Measurements from ENCODE around the gene PALM2AKAP2.

DNA sequence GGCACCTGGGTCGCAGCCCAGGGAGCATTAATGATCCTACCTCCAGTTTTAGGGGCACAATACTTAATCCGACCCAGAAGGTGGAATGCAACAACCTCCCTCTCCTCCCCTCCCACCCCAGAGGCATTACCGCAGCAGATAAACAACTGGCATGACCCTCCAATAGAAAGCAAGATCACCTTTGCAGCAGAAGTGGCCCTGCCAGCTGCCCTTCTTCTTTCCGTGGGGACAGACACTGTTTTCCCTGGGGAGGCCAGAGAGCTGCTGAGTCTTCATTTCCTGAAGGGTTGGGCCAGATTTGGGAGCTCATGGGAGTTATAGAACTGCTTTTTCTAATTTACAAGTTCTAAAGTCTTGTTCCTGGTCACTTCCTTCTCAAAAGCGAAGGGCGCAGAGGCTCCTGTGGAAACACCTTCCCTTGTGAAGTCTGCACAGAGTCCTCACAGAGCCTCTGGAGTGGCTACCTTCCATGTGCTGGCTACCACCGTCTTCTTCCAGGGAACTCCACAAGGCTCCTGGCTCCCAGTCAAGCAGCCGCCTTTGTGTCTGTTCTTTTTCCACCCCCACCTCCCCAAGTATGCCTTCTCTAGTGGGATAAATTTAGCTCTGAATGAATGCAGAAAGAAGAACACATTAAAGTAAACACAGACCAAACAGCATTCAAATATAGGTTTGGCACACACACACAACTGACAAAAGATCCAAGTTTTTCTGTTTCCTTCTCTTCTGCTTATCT, 8.0 kb upstream of the PALM2AKAP2 start:
- TF ChIP-seq POLR2A (IDR thresholded peaks at IDR 0.05; ENCODE audit: low read depth, low read length) (no peak), EZH2 (IDR thresholded peaks at IDR 0.05; ENCODE audit: borderline replicate concordance, low read depth, low read length, severe bottlenecking) (no peak), MYC (IDR thresholded peaks at IDR 0.05; ENCODE audit: low read depth, low read length) (no peak), POLR2AphosphoS5 (IDR thresholded peaks at IDR 0.05; ENCODE audit: insufficient read depth, low read depth, low read length) (no peak)
- TF ChIP-seq, protein P1, sequence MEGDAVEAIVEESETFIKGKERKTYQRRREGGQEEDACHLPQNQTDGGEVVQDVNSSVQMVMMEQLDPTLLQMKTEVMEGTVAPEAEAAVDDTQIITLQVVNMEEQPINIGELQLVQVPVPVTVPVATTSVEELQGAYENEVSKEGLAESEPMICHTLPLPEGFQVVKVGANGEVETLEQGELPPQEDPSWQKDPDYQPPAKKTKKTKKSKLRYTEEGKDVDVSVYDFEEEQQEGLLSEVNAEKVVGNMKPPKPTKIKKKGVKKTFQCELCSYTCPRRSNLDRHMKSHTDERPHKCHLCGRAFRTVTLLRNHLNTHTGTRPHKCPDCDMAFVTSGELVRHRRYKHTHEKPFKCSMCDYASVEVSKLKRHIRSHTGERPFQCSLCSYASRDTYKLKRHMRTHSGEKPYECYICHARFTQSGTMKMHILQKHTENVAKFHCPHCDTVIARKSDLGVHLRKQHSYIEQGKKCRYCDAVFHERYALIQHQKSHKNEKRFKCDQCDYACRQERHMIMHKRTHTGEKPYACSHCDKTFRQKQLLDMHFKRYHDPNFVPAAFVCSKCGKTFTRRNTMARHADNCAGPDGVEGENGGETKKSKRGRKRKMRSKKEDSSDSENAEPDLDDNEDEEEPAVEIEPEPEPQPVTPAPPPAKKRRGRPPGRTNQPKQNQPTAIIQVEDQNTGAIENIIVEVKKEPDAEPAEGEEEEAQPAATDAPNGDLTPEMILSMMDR (IDR thresholded peaks at IDR 0.05; ENCODE audit: extremely low read depth in 1 of 2, insufficient read depth in 1 of 2, low read depth in 1 of 2, low read length in 2 of 2) = no peak
